ENCODE measurements around the gene ARHGAP20.
"Not testable (repeated sequence)": the region's sequence is repeated elsewhere in the genome, so short reads cannot be mapped to it uniquely, and the experiment has no call there.

Gene ARHGAP20

DNA sequence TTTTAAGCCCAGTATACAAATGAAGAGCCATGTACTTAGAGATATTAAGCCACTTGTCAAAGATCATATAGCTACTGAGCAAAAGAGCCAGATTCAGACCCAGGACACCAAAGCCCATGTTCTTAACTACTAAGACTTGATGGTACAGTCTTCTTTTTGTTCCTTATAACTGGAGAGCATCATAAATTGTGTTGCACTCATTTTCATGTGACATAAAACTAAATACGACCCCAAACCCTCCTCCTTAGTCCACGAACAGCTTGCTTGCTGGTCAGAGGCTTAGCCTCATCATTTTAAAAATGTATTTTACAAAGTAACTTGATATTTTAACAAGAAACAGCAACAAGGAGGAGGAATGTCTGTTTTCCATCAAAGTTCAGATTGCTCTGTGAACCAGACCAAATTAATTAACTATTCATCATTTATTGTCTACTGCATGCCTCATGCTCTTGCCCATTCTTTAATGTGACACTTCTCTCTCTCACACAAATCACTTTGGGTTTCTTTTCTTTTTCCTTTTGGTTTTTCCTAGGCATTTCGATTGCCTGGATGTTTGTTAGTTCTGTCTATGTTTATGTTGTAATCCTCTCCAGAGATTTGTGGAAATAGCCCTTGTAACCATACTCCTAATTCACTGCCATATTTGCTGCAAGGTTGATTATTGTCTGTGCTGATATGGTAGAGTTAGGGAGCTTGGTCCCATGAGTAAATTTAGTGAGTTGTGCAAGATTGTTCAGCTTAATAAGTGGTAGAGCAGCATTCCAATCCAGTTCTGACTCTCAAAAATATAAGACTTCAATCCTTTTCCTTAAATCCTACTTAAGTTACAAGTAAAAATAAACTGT, 8.4 kb upstream of the ARHGAP20 start:
- no peak for DNase-seq (ENCODE audit: low read depth in 2 of 2)

DNA sequence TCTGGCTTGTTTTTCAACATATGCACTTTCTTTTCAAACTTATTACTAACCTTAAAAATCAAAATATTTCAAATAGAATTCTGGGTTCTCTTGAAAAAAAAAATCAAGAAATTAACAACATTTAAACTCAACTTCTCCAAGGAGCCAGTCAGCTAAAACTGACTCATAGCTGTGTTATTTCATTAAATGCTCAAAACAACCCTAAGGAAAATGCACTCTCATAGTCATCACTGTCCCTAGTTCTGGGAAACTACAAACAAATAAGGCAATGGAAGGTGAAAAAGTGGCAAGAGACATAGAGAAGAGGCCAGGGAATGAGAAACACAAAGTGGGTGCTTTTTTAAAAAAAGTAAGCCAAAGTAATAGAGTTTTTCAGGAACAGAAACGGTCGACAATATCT, 4.1 kb upstream of the ARHGAP20 start:
- DNase-seq (ENCODE audit: low read depth in 2 of 2): no peak

DNA sequence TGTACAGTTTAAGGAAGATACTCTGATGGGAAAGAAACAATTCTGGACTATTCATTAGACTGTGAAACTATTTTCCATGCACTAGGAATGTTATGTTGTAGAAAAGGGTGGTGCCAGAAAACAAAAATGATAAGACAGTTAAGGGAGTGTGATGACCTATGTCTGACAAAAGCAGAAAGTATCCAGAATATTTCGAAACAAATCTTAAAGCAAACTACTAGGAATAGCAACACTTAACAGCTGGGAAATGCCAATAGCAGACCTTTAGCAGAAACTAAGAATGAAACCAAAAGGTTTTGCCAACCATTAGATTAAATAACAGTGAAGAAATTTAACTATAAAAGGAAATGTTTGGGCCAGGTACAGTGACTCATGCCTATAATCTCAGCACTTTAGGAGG, 3.3 kb upstream of the ARHGAP20 start:
- no peak for DNase-seq (ENCODE audit: low read depth in 2 of 2)

DNA sequence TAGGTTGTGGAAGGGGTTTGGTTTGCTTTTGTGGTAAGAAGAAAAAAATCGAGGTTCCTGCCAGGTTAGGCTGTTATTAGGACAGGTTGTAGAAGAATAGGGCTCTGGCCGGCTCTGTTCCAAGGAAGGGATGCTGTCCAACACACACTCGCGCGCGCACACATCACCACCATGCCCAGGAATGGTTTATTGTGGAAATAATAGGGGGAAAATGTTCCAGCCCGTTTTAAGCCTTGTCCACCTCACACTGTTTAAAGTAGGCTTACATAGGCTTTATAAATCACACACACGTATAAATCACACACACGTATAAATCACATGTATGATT, 1.2 kb upstream of the ARHGAP20 start:
- DNase-seq (ENCODE audit: low read depth in 2 of 2): no peak

DNA sequence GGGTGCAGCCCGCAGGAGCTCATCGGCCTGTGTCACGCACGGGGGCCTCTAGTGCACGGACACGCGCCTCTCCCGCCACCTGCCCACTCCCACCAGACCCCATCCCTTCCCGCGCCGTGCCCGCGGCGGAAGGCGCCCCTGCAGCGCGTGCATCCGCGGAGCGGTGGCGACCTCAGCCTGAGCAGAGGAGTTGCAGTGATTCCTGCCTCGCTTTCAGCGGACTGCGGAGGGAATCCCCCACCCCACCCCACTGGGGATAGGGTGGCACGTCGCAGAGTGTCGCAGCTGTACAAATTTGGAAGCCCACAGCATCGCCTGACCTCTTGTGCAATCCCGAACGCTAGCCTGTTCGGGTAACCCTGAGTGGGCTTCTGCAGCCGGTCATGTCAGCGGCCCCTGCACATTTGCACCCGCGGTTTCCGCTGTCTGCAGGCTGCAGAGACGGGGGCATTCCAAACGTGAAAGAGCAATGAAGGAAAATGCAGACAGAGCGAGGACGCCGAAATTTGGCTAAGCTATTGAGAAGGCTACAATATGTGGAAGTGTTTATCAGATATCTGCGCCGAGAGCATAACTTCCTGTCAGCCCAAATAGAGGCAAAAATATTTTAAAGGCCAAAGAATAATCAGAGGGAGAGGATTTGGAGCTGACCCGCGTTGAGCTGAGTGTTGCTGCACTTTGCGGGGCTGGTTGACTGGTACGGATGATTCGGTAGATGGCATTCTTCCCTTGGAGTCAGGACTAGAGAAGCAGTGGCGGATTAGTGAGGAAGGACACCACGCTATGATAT, 617 bp upstream of the ARHGAP20 start:
- DNase-seq (ENCODE audit: low read depth in 2 of 2): no peak

DNA sequence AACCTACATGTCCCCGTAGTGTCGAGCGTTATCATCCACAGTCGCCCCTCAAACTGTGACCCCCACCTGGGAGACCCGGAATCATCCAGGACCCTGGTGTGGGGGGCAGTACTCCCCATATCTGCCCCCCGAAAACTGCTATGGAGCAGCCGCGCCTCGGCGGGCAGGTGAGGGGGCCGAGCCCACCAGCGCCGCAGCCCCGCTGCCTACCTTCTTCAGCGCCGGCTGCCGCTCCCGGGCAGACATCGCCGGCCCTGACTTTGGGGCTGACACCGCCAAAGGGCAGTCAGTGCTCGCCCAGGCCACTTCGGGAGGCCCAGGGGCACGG, 825 bp downstream of the ARHGAP20 start:
- no peak for DNase-seq (ENCODE audit: low read depth in 2 of 2)

GRCh38 chr11:110710628-110711381, 1.4 kb downstream of the ARHGAP20 start:
- DNase-seq (ENCODE audit: low read depth in 2 of 2): no peak

GRCh38 chr11:110704210-110704864, 7.9 kb downstream of the ARHGAP20 start:
- DNase-seq (ENCODE audit: low read depth in 2 of 2): no peak

DNA sequence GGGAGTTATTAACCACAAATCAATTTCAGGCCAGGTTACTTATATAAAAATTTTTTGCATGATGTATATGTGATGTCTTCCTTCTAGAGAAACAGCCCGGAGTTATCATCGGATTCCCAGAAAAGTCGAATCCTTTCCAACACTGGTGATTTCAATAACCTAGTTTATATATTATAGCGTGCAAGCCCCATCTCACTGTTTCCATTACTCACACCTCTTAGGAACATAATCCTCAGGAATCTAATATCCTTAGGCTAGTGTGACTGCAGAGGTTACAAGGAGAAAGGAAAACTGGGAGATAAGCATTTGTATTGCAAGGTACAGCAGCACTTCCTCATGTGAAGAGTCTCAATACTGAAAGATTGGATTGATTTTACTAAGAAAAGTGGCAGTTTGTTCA, 20.3 kb downstream of the ARHGAP20 start:
- DNase-seq (ENCODE audit: low read depth in 2 of 2): no peak

- no peak for DNase-seq (ENCODE audit: low read depth in 2 of 2)
These were observed 22.9 kb downstream of the ARHGAP20 start for GRCh38 chr11:110689306-110689705.

DNA sequence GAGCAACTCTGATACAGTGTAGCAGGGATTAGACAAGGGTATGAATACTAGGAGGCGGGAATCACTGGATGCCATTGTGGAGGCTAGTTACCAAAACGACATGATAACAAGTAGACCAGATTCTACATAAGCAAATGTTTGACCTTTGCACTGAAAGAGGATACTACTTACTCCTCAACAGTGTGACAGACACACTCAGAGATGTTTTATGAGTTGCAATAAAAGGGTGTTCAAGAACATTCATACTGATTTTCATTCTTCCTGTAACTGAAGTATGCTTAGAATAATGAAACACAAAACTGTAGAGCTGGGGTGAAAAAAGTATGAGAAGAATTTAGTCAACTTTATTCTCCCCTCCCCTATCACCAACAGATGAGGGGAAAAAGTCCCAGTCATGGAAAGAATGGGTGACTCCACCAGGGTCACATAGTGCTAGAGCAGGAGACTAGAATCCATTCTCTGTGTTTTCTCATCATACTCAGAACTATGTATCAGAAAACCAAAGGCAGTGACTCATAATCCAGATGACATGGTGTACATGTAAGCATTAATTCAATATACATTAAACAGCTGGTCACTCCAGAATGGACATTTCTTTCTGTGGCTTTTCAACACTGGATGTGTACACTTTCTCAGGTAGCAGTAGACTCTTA, 32.8 kb downstream of the ARHGAP20 start:
- DNase-seq (ENCODE audit: low read depth in 2 of 2): no peak

- DNase-seq (ENCODE audit: low read depth in 2 of 2): no peak
These were observed 36.7 kb downstream of the ARHGAP20 start for GRCh38 chr11:110675548-110675947.

- DNase-seq (ENCODE audit: low read depth in 2 of 2): no peak
These were observed 46.4 kb downstream of the ARHGAP20 start for GRCh38 chr11:110665689-110666465.

DNA sequence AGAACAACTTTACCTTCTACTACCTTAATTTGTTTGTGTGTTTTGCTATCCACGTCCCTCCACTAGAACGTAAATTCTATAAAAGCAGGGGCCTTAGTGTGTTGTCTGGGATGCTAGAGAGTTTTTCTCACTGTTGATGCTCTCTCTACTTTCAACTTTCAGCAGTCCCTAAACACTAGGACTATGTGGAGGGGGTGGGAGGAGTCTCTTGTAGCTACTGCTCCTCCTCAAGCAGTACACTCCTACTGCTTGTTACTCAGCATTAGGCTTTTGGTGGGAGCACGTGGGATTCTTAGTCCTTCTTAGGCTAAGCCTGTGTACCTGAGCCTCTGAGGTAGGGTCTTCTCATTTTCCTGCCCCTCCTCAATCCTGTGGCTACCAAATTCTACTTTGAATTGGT, 56.3 kb downstream of the ARHGAP20 start:
- DNase-seq (ENCODE audit: low read depth in 2 of 2): no peak

GRCh38 chr11:110654456-110654855, 57.8 kb downstream of the ARHGAP20 start:
- DNase-seq (ENCODE audit: low read depth in 2 of 2): no peak

- no peak for DNase-seq (ENCODE audit: low read depth in 2 of 2)
These were observed 67.0 kb downstream of the ARHGAP20 start for GRCh38 chr11:110645253-110645652.

DNA sequence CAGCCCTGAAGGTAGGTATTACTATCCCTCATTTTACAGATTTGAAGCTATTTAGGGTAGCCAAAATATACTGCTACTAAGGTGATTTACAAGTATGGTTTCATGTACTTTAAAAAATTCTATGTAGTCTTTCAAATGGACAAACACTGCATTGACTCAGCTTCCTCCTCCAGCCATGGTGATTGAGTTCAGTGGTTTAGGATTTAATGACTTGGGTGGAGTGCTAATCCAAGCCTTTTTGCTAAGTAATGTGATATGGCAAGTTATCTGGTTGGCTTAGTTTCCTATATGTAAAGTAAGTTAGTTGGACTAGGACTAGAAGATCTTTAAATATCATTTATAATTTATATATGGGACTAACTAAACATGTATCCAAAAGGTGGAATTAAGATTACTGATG, 77.9 kb downstream of the ARHGAP20 start:
- no peak for DNase-seq (ENCODE audit: low read depth in 2 of 2)

GRCh38 chr11:110631551-110631950, 80.7 kb downstream of the ARHGAP20 start:
- no peak for DNase-seq (ENCODE audit: low read depth in 2 of 2)

DNA sequence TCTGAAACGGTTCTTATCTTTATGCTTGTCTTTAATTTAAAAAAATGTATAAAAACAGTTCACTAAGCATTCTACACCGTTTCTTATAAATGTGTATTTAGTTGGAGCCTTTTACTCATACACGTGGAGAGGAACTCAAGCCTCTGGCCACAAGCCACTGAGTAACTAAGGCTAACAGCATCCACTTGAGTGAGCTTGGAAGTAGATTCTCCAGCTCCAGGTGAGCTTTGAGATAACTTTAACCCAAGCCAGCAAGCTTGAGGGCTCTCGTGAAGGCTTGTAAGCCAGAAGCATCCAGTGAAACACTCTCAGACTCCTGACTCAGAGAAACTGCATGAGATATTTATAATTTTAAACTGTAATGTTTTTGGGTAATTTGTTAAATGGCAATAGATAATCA, 82.6 kb downstream of the ARHGAP20 start:
- no peak for DNase-seq (ENCODE audit: low read depth in 2 of 2)

DNA sequence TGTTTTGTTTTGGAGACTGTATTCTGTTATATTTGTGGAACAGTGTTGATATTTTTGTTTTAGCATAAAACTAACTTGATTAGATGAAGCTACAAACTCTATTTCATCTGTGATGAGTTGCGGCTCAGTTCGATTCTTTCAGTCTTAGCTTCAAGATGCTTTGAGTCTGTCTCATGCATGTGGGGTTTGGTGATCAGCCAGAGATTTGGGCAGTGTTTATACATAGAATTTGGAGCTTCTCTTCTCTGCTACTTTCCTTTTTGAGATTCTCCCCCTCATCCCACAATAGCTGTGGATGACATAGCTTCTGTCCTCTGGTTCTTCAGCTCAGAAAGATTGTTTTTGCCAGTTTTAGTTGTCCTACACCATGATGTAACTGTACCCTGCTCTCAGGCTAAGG, 90.4 kb downstream of the ARHGAP20 start:
- no peak for DNase-seq (ENCODE audit: low read depth in 2 of 2)

DNA sequence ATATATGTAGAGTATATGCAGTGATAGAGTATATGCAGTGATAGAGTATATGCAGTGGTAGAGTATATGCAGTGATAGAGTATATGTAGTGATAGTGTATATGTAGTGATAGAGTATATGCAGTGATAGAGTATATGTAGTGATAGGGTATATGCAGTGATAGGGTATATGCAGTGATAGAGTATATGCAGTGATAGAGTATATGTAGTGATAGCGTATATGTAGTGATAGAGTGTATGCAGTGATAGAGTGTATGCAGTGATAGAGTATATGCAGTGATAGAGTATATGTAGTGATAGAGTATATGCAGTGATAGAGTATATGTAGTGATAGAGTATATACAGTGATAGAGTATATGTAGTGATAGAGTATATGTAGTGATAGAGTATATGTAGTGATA, 92.9 kb downstream of the ARHGAP20 start:
- DNase-seq (ENCODE audit: low read depth in 2 of 2): not testable (repeated sequence)

Data from stimulated activated CD8-positive, alpha-beta memory T cell treated with anti-CD3 and anti-CD28 coated beads, Interleukin-2, amount 100 ng/mL, for 1 hour (primary cell).